Omental fat pad (tissue), 4 donors: ENCODE results near the gene NEU1. TPM values are rescaled to one million over a fixed set of nuclear protein-coding genes. Genes with fewer than 3 reads are reported as not detected.

Experiments
- ATAC-seq: fragments of 150-250 bp; one replicate; pipeline ENCODE4 v1.9.1; 2016; ENCODE audit warnings: mild to moderate bottlenecking, moderate library complexity; ENCODE audit not compliant: low FRiP score
- DNase-seq: peaks from one replicate; pipeline ENCODE4 v3.0.0-alpha.2; 2019; ENCODE audit warnings: low spot score
- CTCF ChIP-seq, 3 donors: fragments of 450-650 bp; IDR thresholded peaks; one replicate each; pipeline ENCODE4 v1.5.1; 2016 to 2017; ENCODE audit warnings: antibody characterized with exemption in 3 of 3, mild to moderate bottlenecking in 3 of 3, moderate library complexity in 2 of 3
- total RNA-seq, 4 donors: library from RNA; depleted of rRNA; stranded (reverse); fragments of >200 nt; gene quantifications; one replicate each; pipeline ENCODE4 v1.1.0, GENCODE V29; 2016

NEU1 gene
- total RNA-seq, 4 donors from 2014 or later, result 44.1 to 63.8 (median 55.2) TPM

GRCh38 chr6:31877651-31878161 lies 15.1 kb upstream of the NEU1 start:
- no peak for ATAC-seq
- no peak for DNase-seq
- TF ChIP-seq CTCF (IDR thresholded peaks at IDR 0.05), result no peak

- no peak for ATAC-seq
- DNase-seq, result no peak
- no peak for TF ChIP-seq CTCF (IDR thresholded peaks at IDR 0.05)
These were observed 14.6 kb upstream of the NEU1 start for GRCh38 chr6:31877125-31877650.

- ATAC-seq (no peak), DNase-seq (no peak)
- no peak for TF ChIP-seq CTCF (IDR thresholded peaks at IDR 0.05)
These were observed 13.7 kb upstream of the NEU1 start for GRCh38 chr6:31876357-31876756.

GRCh38 chr6:31875877-31876276 lies 13.3 kb upstream of the NEU1 start:
- DNase-seq (no peak), ATAC-seq (no peak)
- no peak for TF ChIP-seq CTCF (IDR thresholded peaks at IDR 0.05)

- ATAC-seq (no peak), DNase-seq (no peak)
- TF ChIP-seq CTCF (IDR thresholded peaks at IDR 0.05), result no peak
These were observed 12.4 kb upstream of the NEU1 start for GRCh38 chr6:31874836-31875572.

GRCh38 chr6:31874084-31874670 lies 11.6 kb upstream of the NEU1 start:
- TF ChIP-seq CTCF (IDR thresholded peaks at IDR 0.05), result no peak
- no peak for DNase-seq
- ATAC-seq, result no peak
